Psoas muscle (tissue), 8 donors: ENCODE results near the gene JPH3. TPM values are rescaled to one million over a fixed set of nuclear protein-coding genes. Genes with fewer than 3 reads are reported as not detected.

Experiments used
- ATAC-seq, 4 donors: fragments of 200-7000 bp; cut with Tn5 transposase; one replicate each; pipeline ENCODE4 v1.9.1; 2020; ENCODE audit warnings: moderate library complexity in 3 of 4, mild to moderate bottlenecking in 2 of 4
- DNase-seq, 2 donors: peaks; one replicate each; pipeline ENCODE4 v3.0.0-alpha.2; 2020
- H3K27ac ChIP-seq: fragments of 200-600 bp; one replicate; pipeline ENCODE4 v1.8.0; 2022
- H3K27me3 ChIP-seq, 3 donors: fragments of 200-600 bp in 1 of 3; one replicate each; pipeline versions ENCODE4 v1.6.1 to v1.8.0; 2013 to 2022; ENCODE audit warnings: low read length in 2 of 3, mild to moderate bottlenecking in 2 of 3, moderate library complexity in 1 of 3; ENCODE audit not compliant: insufficient read depth in 3 of 3
- H3K36me3 ChIP-seq, 2 donors: fragments of 200-600 bp in 1 of 2; one replicate each; pipeline versions ENCODE4 v1.6.1 to v1.8.0; 2013 to 2022; ENCODE audit warnings: low read depth in 1 of 2, mild to moderate bottlenecking in 1 of 2, moderate library complexity in 1 of 2; ENCODE audit not compliant: insufficient read depth in 1 of 2
- H3K4me1 ChIP-seq: fragments of 200-600 bp; one replicate; pipeline ENCODE4 v1.8.0; 2022
- H3K4me3 ChIP-seq: fragments of 200-600 bp; one replicate; pipeline ENCODE4 v1.8.0; 2022; ENCODE audit warnings: mild to moderate bottlenecking
- H3K9me3 ChIP-seq: fragments of 200-600 bp; one replicate; pipeline ENCODE4 v1.8.0; 2022
- WGBS, 3 donors: extraction: QIAGEN DNeasy Blood & Tissue Kit; methylation state at CpG; one replicate each; pipeline versions ENCODE4 v1.1.6 to v1.1.7; 2013; 5-methylcytosine and 5-hydroxymethylcytosine counted together
- intact Hi-C, 2 donors: fragments of 100-400 bp; cut with DNase I; formaldehyde crosslinking; loops; one replicate each; pipeline versions ENCODE4 v1.11.0 to v1.14.2; 2022
- polyA plus RNA-seq, 3 donors: library from polyadenylated mRNA; stranded (reverse); fragments of 200-250 nt; gene quantifications; one replicate each; pipeline ENCODE4 v1.2.3, GENCODE V29; 2013
- total RNA-seq, 4 donors: library from RNA; stranded (reverse); fragmentation: NEBNext Ultra II Directional in 2 of 4; extraction: Animal tissue kit (Norgen Biotek cat#: 25700) in 2 of 4; gene quantifications; one replicate each; pipeline versions ENCODE4 v1.2.1 to v1.2.4, GENCODE V29; 2021 to 2023
- TF ChIP-seq, protein P1 (sequence below): fragments of 200-600 bp; IDR thresholded peaks from one replicate; pipeline ENCODE4 v1.8.0; 2022; ENCODE audit warnings: antibody characterized with exemption
- donor health status: healthy with polysubstance abuse.
- donor health status: DM: no; HTN: no; CAD: no; lungs with moderate emphysema.
- donor health status: Bipolar disorder and iron deficiency.
- donor health status: healthy.
- donor health status: DM: yes; HTN: yes; CAD: no.
- donor health status: DM: no; HTN: no; CAD: no.
- donor health status: DM: no; HTN: no; CAD: no.
- donor health status: DM: yes; HTN: yes; CAD: no.

Gene JPH3
- total and polyA plus RNA-seq, 7 donors: 0.03 to 0.13 (median 0.04) TPM; not detected in 2

- peaks cover 0 to 29% of the 10 kb centered on the region in 2 donors for H3K36me3 ChIP-seq
- no peaks in the 10 kb centered on the region for H3K27me3 ChIP-seq
- H3K9me3 ChIP-seq: no peaks in the 10 kb centered on the region
- WGBS, 3 donors: 81 to 86% (median 82%) methylated on average over 22 to 23 of the region's 23 CpGs
- ATAC-seq (no peak), DNase-seq (no peak)
- intact Hi-C loops: no loop called here
- H3K4me1 ChIP-seq: no peaks in the 10 kb centered on the region
- TF ChIP-seq, protein P1, sequence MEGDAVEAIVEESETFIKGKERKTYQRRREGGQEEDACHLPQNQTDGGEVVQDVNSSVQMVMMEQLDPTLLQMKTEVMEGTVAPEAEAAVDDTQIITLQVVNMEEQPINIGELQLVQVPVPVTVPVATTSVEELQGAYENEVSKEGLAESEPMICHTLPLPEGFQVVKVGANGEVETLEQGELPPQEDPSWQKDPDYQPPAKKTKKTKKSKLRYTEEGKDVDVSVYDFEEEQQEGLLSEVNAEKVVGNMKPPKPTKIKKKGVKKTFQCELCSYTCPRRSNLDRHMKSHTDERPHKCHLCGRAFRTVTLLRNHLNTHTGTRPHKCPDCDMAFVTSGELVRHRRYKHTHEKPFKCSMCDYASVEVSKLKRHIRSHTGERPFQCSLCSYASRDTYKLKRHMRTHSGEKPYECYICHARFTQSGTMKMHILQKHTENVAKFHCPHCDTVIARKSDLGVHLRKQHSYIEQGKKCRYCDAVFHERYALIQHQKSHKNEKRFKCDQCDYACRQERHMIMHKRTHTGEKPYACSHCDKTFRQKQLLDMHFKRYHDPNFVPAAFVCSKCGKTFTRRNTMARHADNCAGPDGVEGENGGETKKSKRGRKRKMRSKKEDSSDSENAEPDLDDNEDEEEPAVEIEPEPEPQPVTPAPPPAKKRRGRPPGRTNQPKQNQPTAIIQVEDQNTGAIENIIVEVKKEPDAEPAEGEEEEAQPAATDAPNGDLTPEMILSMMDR: no peak
- H3K27ac ChIP-seq: no peak overlapping the region
- H3K4me3 ChIP-seq: no peak overlapping the region
Measured at GRCh38 chr16:87735270-87736007, 133.1 kb downstream of the JPH3 start.

GRCh38 chr16:87736008-87736382 lies 133.7 kb downstream of the JPH3 start:
- ATAC-seq (no peak), DNase-seq (no peak)
- no peaks in the 10 kb centered on the region for H3K9me3 ChIP-seq
- no peak overlapping the region for H3K27ac ChIP-seq
- no peaks in the 10 kb centered on the region for H3K27me3 ChIP-seq
- no peak overlapping the region for H3K4me3 ChIP-seq
- TF ChIP-seq, protein P1: no peak
- H3K36me3 ChIP-seq: peaks cover 0 to 34% of the 10 kb centered on the region in 2 donors
- 93 to 95% (median 95%) methylated on average over 12 of the region's 12 CpGs for WGBS, 3 donors
- intact Hi-C loops: no loop called here
- H3K4me1 ChIP-seq: no peaks in the 10 kb centered on the region

GRCh38 chr16:87739801-87740200 lies 137.5 kb downstream of the JPH3 start:
- Histone ChIP-seq H3K9me3 (no peaks in the 10 kb centered on the region), H3K27me3 (no peaks in the 10 kb centered on the region), H3K4me3 (no peak overlapping the region), H3K36me3 (peaks cover 0 to 38% of the 10 kb centered on the region in 2 donors), H3K27ac (no peak overlapping the region), H3K4me1 (no peaks in the 10 kb centered on the region)
- no peak for ATAC-seq
- DNase-seq: no peak
- intact Hi-C loops: no loop called here
- TF ChIP-seq, protein P1: no peak
- WGBS, 3 donors: 96 to 98% (median 98%) methylated on average over 8 of the region's 8 CpGs

DNA sequence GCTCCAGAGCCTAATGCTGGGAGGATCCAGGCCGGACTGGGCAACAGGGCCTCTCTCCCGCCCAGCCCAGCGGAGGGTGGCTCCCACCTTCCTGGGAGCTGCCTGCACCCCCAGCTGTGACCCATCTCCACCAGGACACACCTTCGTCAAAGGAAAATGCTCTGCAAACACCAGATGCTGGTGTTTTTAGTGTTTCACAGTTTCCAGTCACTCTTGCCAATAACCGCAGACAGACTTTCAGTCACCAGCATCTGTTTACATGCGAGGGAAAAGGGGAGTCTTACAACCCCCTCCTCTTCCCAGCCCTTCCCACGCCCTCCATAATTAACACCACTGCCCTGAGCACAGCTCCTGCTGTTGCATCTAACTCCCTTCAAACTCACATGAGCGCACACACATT lies 138.1 kb downstream of the JPH3 start:
- Histone ChIP-seq H3K36me3 (peaks cover 0 to 44% of the 10 kb centered on the region in 2 donors), H3K4me1 (no peaks in the 10 kb centered on the region), H3K9me3 (no peaks in the 10 kb centered on the region), H3K27me3 (no peaks in the 10 kb centered on the region), H3K4me3 (no peak overlapping the region), H3K27ac (no peak overlapping the region)
- TF ChIP-seq, protein P1: no peak
- WGBS, 3 donors: 90 to 91% (median 90%) methylated on average over 8 of the region's 8 CpGs
- intact Hi-C loops: no loop called here
- ATAC-seq: no peak
- no peak for DNase-seq
